Parathyroid adenoma (tissue), 2 donors: ENCODE measurements around the gene NAT9.
A peak's percentile ranks its signal among the peaks of the same experiment; 100 is the strongest.

Experiments used
- H2AFZ ChIP-seq: fragments of 300-600 bp; sonication (generic); one replicate; pipeline ENCODE4 v1.7.0; 2017; ENCODE audit warnings: antibody characterized with exemption, mild to moderate bottlenecking
- H3K27ac ChIP-seq: fragments of 300-600 bp; sonication (generic); one replicate; pipeline ENCODE4 v1.7.0; 2017
- H3K27me3 ChIP-seq: fragments of 300-600 bp; sonication (generic); one replicate; pipeline ENCODE4 v1.7.0; 2017; ENCODE audit warnings: low read length; ENCODE audit not compliant: control insufficient read depth, insufficient read depth
- H3K36me3 ChIP-seq: fragments of 300-600 bp; sonication (generic); one replicate; pipeline ENCODE4 v1.7.0; 2017; ENCODE audit warnings: low read length; ENCODE audit not compliant: control insufficient read depth, insufficient read depth
- H3K4me1 ChIP-seq: fragments of 300-600 bp; sonication (generic); one replicate; pipeline ENCODE4 v1.7.0; 2017; ENCODE audit warnings: control low read depth
- H3K4me2 ChIP-seq: fragments of 300-600 bp; sonication (generic); one replicate; pipeline ENCODE4 v1.7.0; 2017; ENCODE audit warnings: low read length
- H3K4me3 ChIP-seq: fragments of 300-600 bp; sonication (generic); one replicate; pipeline ENCODE4 v1.7.0; 2017; ENCODE audit warnings: low read depth, low read length
- H3K79me2 ChIP-seq: fragments of 300-600 bp; sonication (generic); one replicate; pipeline ENCODE4 v1.7.0; 2017; ENCODE audit warnings: control low read depth
- H3K9ac ChIP-seq: fragments of 300-600 bp; sonication (generic); one replicate; pipeline ENCODE4 v1.7.0; 2017; ENCODE audit warnings: mild to moderate bottlenecking
- H3K9me3 ChIP-seq: fragments of 300-600 bp; sonication (generic); one replicate; pipeline ENCODE4 v1.7.0; 2017; ENCODE audit warnings: low read length; ENCODE audit not compliant: control insufficient read depth
- TF ChIP-seq, protein P1 (sequence below): fragments of 300-600 bp; sonication (generic); IDR thresholded peaks from one replicate; pipeline ENCODE4 v1.7.0; 2017; ENCODE audit warnings: antibody characterized with exemption, mild to moderate bottlenecking
- donor health status: primary hyperparathyroidism.

NAT9 gene

DNA sequence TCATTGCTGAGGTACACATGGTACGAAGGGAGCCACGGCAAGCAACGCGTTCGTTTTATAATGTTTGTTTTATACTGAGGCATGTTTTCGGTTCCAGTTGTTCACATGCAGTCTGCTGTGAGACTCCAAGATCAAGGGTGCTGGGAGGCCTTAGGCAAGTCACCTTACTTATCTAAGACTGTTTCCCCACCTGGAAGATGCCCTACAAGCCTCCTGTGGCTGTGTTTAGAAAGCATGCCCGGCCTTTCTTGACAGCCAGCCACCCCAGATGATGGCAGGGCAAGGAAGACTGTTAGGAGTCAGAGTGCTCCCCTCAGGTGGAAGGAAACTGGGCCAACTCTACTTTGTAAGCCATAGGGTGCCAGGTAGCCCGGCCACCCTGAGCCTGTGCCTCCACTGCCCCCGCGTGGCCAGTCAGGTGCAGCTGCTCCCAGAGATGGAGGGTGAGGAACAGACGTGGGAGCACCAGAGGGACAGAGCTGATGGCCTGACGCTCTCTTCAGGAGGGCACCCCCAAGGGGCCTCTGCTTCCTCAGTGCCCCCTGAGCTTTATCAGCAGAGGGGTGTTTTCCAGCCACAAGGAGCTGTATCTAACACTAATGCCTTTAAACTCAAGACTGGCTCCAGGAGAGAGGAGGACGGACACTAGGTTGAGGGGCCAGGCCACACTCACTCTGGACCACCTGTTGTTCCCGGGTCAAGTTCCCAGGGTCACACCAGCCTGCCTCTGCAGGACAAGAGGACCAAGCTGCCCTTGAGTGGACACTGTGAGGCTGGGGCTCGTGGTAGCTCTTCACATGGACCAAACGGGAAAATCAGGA is 5.4 kb downstream of the NAT9 start:
- H3K79me2 ChIP-seq, result peaks cover 4% of the 10 kb centered on the region
- H3K9ac ChIP-seq, result no peak overlapping the region
- no peaks in the 10 kb centered on the region for H3K27me3 ChIP-seq
- peaks cover 53% of the 10 kb centered on the region for H3K4me1 ChIP-seq
- no peaks in the 10 kb centered on the region for H3K9me3 ChIP-seq
- no peak overlapping the region for H3K4me3 ChIP-seq
- TF ChIP-seq, protein P1, sequence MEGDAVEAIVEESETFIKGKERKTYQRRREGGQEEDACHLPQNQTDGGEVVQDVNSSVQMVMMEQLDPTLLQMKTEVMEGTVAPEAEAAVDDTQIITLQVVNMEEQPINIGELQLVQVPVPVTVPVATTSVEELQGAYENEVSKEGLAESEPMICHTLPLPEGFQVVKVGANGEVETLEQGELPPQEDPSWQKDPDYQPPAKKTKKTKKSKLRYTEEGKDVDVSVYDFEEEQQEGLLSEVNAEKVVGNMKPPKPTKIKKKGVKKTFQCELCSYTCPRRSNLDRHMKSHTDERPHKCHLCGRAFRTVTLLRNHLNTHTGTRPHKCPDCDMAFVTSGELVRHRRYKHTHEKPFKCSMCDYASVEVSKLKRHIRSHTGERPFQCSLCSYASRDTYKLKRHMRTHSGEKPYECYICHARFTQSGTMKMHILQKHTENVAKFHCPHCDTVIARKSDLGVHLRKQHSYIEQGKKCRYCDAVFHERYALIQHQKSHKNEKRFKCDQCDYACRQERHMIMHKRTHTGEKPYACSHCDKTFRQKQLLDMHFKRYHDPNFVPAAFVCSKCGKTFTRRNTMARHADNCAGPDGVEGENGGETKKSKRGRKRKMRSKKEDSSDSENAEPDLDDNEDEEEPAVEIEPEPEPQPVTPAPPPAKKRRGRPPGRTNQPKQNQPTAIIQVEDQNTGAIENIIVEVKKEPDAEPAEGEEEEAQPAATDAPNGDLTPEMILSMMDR, result peak; percentile 97
- H2AFZ ChIP-seq, result no peak overlapping the region
- H3K36me3 ChIP-seq, result no peaks in the 10 kb centered on the region
- peak overlapping the region; percentile 85 for H3K27ac ChIP-seq
- H3K4me2 ChIP-seq, result no peak overlapping the region

DNA sequence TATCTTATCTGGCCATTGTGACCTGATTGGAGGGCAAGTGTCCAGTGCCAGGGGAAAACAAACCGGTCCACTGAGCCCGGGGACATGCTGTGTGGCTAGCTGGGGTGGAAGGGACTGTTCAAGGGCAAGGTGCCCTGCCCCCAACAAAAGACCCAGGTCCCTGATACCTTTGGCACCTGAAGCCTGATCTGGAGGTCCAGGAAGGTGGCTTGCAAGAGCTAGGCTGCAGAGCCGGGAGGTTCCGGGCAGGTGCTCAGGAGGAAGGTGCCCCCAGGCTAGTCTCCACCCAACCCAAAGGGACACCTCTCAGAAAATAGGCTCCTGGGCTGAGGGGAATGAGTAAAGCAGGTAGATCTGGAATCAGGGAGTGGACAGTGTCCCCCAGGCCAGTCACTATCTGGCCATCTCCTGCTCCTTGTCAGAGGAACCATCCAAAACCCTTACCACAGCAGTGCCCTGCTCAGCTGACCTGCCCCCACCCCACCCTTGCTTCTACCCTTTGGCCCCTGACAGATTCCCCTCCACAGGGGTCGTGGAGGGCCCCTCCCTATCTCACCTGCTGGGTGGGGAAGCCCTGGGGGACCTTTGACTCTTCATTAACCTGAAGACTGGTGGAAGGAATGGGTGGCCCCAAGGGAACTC is 6.2 kb downstream of the NAT9 start:
- Histone ChIP-seq H3K4me2 (peak overlapping the region; percentile 43), H3K4me1 (peaks cover 53% of the 10 kb centered on the region), H3K27ac (peak overlapping the region; percentile 85), H2AFZ (no peak overlapping the region), H3K36me3 (no peaks in the 10 kb centered on the region), H3K4me3 (peak overlapping the region; percentile 12), H3K9me3 (no peaks in the 10 kb centered on the region), H3K79me2 (no peaks in the 10 kb centered on the region), H3K27me3 (no peaks in the 10 kb centered on the region), H3K9ac (no peak overlapping the region)
- TF ChIP-seq, protein P1, result no peak

DNA sequence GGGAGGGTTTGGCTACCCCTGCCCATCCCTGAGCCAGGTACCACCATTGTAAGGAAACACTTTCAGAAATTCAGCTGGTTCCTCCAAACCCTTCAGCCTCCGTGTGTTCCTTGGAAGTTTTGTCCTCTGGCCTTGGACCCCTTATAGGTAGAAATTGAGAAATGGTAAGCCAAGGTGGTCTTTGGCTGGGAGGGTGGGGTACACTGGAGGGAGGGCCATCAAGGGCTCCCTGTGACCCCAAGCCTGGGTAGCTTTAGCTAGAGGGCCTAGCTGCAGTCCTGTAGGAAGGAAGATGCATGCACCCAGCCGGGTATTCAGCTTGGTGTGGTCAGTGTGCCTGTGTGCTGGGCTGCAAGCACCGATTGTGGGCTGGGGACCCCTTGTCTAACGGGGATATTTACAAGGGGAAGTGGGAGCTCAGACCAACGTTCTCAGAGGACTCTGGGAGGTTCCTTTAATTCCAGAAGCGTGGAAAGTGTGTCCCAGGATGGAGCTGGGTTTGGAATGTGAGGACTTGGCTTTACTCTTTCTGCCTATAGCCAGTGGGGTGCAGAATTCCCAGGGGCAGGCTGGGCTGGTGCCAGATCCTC is 6.8 kb downstream of the NAT9 start:
- no peaks in the 10 kb centered on the region for H3K36me3 ChIP-seq
- no peak overlapping the region for H2AFZ ChIP-seq
- H3K4me1 ChIP-seq, result peaks cover 59% of the 10 kb centered on the region
- no peak overlapping the region for H3K9ac ChIP-seq
- peaks cover 3% of the 10 kb centered on the region for H3K79me2 ChIP-seq
- H3K9me3 ChIP-seq, result no peaks in the 10 kb centered on the region
- H3K4me2 ChIP-seq, result peak overlapping the region; percentile 43
- H3K27me3 ChIP-seq, result no peaks in the 10 kb centered on the region
- TF ChIP-seq, protein P1, result no peak
- peak overlapping the region; percentile 12 for H3K4me3 ChIP-seq
- H3K27ac ChIP-seq, result peak overlapping the region; percentile 85

DNA sequence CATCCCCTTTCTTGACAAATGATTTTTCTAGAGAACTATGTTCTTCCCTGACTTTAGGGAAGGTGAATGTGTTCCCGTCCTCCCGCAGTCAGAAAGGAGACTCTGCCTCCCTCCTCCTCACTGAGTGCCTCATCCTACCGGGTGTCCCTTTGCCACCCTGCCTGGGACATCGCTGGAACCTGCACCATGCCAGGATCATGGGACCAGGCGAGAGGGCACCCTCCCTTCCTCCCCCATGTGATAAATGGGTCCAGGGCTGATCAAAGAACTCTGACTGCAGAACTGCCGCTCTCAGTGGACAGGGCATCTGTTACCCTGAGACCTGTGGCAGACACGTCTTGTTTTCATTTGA is 7.4 kb downstream of the NAT9 start:
- Histone ChIP-seq H3K36me3 (no peaks in the 10 kb centered on the region), H3K27me3 (no peaks in the 10 kb centered on the region), H3K27ac (peak overlapping the region; percentile 85), H3K79me2 (peaks cover 9% of the 10 kb centered on the region), H3K9me3 (no peaks in the 10 kb centered on the region), H3K4me2 (no peak overlapping the region), H3K4me3 (no peak overlapping the region), H3K4me1 (peaks cover 66% of the 10 kb centered on the region), H3K9ac (no peak overlapping the region), H2AFZ (no peak overlapping the region)
- TF ChIP-seq, protein P1, result no peak
